RPMI7951 (cell line): ENCODE results near the gene BANF2. TPM values are rescaled to one million over a fixed set of nuclear protein-coding genes. Genes with fewer than 3 reads are reported as not detected.

Source experiments
- DNase-seq: peaks from one replicate; pipeline ENCODE4 v3.0.0-alpha.2; 2012; ENCODE audit warnings: low read depth
- total RNA-seq: library from RNA; depleted of rRNA; stranded (reverse); fragments of >200 nt; shearing (Covaris generic); gene quantifications from 2 replicates; pipeline ENCODE4 v1.2.3, GENCODE V29; 2014

The BANF2 gene
- total RNA-seq, 1 experiment from 2014 or later = not detected

GRCh38 chr20:17734374-17734773, 34.6 kb downstream of the BANF2 start:
- no peak for DNase-seq

GRCh38 chr20:17735206-17735804, 35.5 kb downstream of the BANF2 start:
- DNase-seq = peak; percentile 89

- peak; percentile 37 for DNase-seq
These were observed 36.3 kb downstream of the BANF2 start for GRCh38 chr20:17735959-17736621.

GRCh38 chr20:17738154-17738553, 38.4 kb downstream of the BANF2 start:
- no peak for DNase-seq

- no peak for DNase-seq
These were observed 41.5 kb downstream of the BANF2 start for GRCh38 chr20:17741220-17741619.

- no peak for DNase-seq
These were observed 43.0 kb downstream of the BANF2 start for GRCh38 chr20:17742731-17743130.

GRCh38 chr20:17743677-17744076, 43.9 kb downstream of the BANF2 start:
- DNase-seq = no peak

GRCh38 chr20:17747431-17747846, 47.7 kb downstream of the BANF2 start:
- peak; percentile 93 for DNase-seq

- no peak for DNase-seq
These were observed 48.5 kb downstream of the BANF2 start for GRCh38 chr20:17748279-17748678.

GRCh38 chr20:17749626-17749977, 49.8 kb downstream of the BANF2 start:
- no peak for DNase-seq

- peak; percentile 60 for DNase-seq
These were observed 50.4 kb downstream of the BANF2 start for GRCh38 chr20:17749978-17750721.

- DNase-seq = no peak
These were observed 50.9 kb downstream of the BANF2 start for GRCh38 chr20:17750722-17751045.

GRCh38 chr20:17751640-17752039, 51.9 kb downstream of the BANF2 start:
- DNase-seq = no peak

- DNase-seq = no peak
These were observed 52.7 kb downstream of the BANF2 start for GRCh38 chr20:17752459-17752858.

- no peak for DNase-seq
These were observed 53.8 kb downstream of the BANF2 start for GRCh38 chr20:17753516-17753915.

- DNase-seq = no peak
These were observed 56.8 kb downstream of the BANF2 start for GRCh38 chr20:17756529-17756928.

- no peak for DNase-seq
These were observed 57.7 kb downstream of the BANF2 start for GRCh38 chr20:17757496-17757895.

GRCh38 chr20:17758010-17758409, 58.2 kb downstream of the BANF2 start:
- DNase-seq = no peak

GRCh38 chr20:17758512-17758911, 58.7 kb downstream of the BANF2 start:
- DNase-seq = no peak

- peak; percentile 26 for DNase-seq
These were observed 59.7 kb downstream of the BANF2 start for GRCh38 chr20:17759449-17759848.

- peak; percentile 23 for DNase-seq
These were observed 61.8 kb downstream of the BANF2 start for GRCh38 chr20:17761604-17762003.

- DNase-seq = no peak
These were observed 62.6 kb downstream of the BANF2 start for GRCh38 chr20:17762243-17762872.
